ENCODE data around the gene COA6. TPM values are rescaled to one million over a fixed set of nuclear protein-coding genes. Genes with fewer than 3 reads are reported as not detected.
"Not testable (repeated sequence)": the region's sequence is repeated elsewhere in the genome, so short reads cannot be mapped to it uniquely, and the experiment has no call there.

COA6 gene
- total RNA-seq, 1 donor from 2014 or later: 14.6 TPM

- peaks cover 4% of the 10 kb centered on the region for H3K36me3 Mint-ChIP-seq (ENCODE audit: unreplicated experiment)
- DNase-seq: no peak
- H3K27ac Mint-ChIP-seq (ENCODE audit: unreplicated experiment): no peak overlapping the region
- H3K9me3 Mint-ChIP-seq (ENCODE audit: unreplicated experiment): peaks cover 4% of the 10 kb centered on the region
- peaks cover 5% of the 10 kb centered on the region for H3K4me1 Mint-ChIP-seq (ENCODE audit: low read depth, unreplicated experiment)
- H3K27me3 Mint-ChIP-seq (ENCODE audit: unreplicated experiment): no peaks in the 10 kb centered on the region
- no peak overlapping the region for H3K4me3 Mint-ChIP-seq (ENCODE audit: unreplicated experiment)
- no peak for TF ChIP-seq CTCF (IDR thresholded peaks at IDR 0.05; ENCODE audit: partially characterized antibody, unreplicated experiment)
Observed at GRCh38 chr1:234396092-234396491, 22.8 kb downstream of the COA6 start.

- H3K36me3 Mint-ChIP-seq (ENCODE audit: unreplicated experiment): peaks cover 4% of the 10 kb centered on the region
- H3K27ac Mint-ChIP-seq (ENCODE audit: unreplicated experiment): no peak overlapping the region
- DNase-seq: no peak
- peaks cover 4% of the 10 kb centered on the region for H3K9me3 Mint-ChIP-seq (ENCODE audit: unreplicated experiment)
- no peak overlapping the region for H3K4me3 Mint-ChIP-seq (ENCODE audit: unreplicated experiment)
- TF ChIP-seq CTCF (IDR thresholded peaks at IDR 0.05; ENCODE audit: partially characterized antibody, unreplicated experiment): no peak
- peaks cover 5% of the 10 kb centered on the region for H3K4me1 Mint-ChIP-seq (ENCODE audit: low read depth, unreplicated experiment)
- H3K27me3 Mint-ChIP-seq (ENCODE audit: unreplicated experiment): no peaks in the 10 kb centered on the region
Observed at GRCh38 chr1:234396871-234397270, 23.6 kb downstream of the COA6 start.

- Mint-ChIP-seq H3K27ac (ENCODE audit: unreplicated experiment) (no peak overlapping the region), H3K27me3 (ENCODE audit: unreplicated experiment) (no peaks in the 10 kb centered on the region), H3K4me3 (ENCODE audit: unreplicated experiment) (no peak overlapping the region), H3K36me3 (ENCODE audit: unreplicated experiment) (peaks cover 4% of the 10 kb centered on the region), H3K4me1 (ENCODE audit: low read depth, unreplicated experiment) (peaks cover 5% of the 10 kb centered on the region), H3K9me3 (ENCODE audit: unreplicated experiment) (peaks cover 4% of the 10 kb centered on the region)
- no peak for DNase-seq
- no peak for TF ChIP-seq CTCF (IDR thresholded peaks at IDR 0.05; ENCODE audit: partially characterized antibody, unreplicated experiment)
Observed at GRCh38 chr1:234397732-234398131, 24.5 kb downstream of the COA6 start.

- no peaks in the 10 kb centered on the region for H3K27me3 Mint-ChIP-seq (ENCODE audit: unreplicated experiment)
- peaks cover 4% of the 10 kb centered on the region for H3K36me3 Mint-ChIP-seq (ENCODE audit: unreplicated experiment)
- H3K4me3 Mint-ChIP-seq (ENCODE audit: unreplicated experiment): no peak overlapping the region
- no peak for DNase-seq
- H3K9me3 Mint-ChIP-seq (ENCODE audit: unreplicated experiment): peaks cover 4% of the 10 kb centered on the region
- H3K27ac Mint-ChIP-seq (ENCODE audit: unreplicated experiment): no peak overlapping the region
- peaks cover 5% of the 10 kb centered on the region for H3K4me1 Mint-ChIP-seq (ENCODE audit: low read depth, unreplicated experiment)
- no peak for TF ChIP-seq CTCF (IDR thresholded peaks at IDR 0.05; ENCODE audit: partially characterized antibody, unreplicated experiment)
Observed at GRCh38 chr1:234398849-234399381, 25.7 kb downstream of the COA6 start.

GRCh38 chr1:234399515-234399914 is 26.3 kb downstream of the COA6 start:
- not testable (repeated sequence) for H3K9me3 Mint-ChIP-seq (ENCODE audit: unreplicated experiment); H3K4me1 Mint-ChIP-seq (ENCODE audit: low read depth, unreplicated experiment); H3K36me3 Mint-ChIP-seq (ENCODE audit: unreplicated experiment); H3K4me3 Mint-ChIP-seq (ENCODE audit: unreplicated experiment); DNase-seq; H3K27ac Mint-ChIP-seq (ENCODE audit: unreplicated experiment); H3K27me3 Mint-ChIP-seq (ENCODE audit: unreplicated experiment)

Data from glutamatergic neuron (in vitro differentiated cells).